ENCODE measurements around the gene GPS2. TPM values are rescaled to one million over a fixed set of nuclear protein-coding genes. Genes with fewer than 3 reads are reported as not detected.

The GPS2 gene, protein sequence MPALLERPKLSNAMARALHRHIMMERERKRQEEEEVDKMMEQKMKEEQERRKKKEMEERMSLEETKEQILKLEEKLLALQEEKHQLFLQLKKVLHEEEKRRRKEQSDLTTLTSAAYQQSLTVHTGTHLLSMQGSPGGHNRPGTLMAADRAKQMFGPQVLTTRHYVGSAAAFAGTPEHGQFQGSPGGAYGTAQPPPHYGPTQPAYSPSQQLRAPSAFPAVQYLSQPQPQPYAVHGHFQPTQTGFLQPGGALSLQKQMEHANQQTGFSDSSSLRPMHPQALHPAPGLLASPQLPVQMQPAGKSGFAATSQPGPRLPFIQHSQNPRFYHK
- 26.1 and 27.3 TPM in 2 replicates for total RNA-seq

DNA sequence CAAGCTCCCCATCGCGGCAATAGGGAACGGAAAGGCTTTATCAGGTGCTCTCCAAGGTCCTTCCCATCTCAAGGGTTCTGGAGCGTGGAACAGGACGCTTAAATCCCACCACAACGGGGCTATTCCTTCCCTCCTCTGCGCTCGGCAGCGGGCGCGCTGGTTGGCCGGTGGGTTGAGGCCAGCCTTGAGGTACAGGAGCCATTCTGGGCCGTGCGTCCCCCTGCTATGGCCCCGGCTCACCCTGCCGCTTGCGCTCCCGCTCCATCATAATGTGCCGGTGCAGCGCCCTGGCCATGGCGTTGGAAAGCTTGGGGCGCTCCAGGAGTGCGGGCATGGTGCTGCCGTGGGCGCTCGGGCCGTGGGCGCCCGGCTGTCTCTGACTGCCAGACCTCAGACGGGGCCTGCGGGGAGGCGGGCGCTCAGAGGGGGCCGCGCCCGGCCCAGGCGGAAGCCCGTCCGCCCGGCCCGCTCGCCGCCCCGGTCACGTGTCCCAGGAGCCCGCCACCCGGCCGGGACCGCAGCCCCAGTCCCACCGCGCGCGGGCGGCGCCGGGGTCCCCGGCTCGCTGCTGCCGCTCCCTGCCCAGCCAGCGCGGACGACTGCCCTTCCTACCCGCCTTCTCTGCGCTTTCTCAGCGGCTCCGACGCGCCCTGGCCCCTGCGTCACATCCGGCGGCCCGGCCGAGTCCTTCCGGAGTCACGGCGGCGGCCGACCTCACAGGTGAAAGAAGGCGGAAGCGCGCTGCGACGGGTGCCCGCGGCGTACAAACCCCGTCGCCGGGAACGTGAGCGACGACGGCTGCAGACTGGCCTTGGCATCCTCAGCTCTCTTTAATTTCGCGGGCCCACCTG lies at the start of gene GPS2:
TSS of gene GPS2 (minus strand) at position 642 of the 851 bp plus-strand sequence. CDS start at position 334, 308 bp downstream.

DNA sequence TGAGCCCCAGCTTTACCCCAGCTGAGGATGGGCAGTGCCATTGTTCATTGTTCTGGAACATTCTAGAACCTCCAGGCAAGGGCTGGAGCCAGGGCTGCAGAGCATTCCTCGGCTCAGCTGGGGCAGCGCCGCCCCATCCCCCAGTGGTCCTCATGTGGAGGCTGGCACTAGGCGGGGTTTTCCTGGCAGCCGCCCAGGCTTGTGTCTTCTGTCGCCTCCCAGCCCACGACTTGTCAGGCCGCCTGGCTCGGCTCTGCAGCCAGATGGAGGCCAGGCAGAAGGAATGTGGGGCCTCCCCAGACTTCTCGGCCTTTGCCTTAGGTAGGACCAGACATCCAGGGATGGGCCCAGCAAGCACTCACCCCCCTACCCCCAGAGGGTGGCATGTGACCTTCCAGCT lies 39.9 kb upstream of the GPS2 start, which contains the start of gene TMEM95:
TSS of gene TMEM95 (plus strand) at position 104 of the 400 bp plus-strand sequence. CDS start at position 153, 49 bp downstream.

DNA sequence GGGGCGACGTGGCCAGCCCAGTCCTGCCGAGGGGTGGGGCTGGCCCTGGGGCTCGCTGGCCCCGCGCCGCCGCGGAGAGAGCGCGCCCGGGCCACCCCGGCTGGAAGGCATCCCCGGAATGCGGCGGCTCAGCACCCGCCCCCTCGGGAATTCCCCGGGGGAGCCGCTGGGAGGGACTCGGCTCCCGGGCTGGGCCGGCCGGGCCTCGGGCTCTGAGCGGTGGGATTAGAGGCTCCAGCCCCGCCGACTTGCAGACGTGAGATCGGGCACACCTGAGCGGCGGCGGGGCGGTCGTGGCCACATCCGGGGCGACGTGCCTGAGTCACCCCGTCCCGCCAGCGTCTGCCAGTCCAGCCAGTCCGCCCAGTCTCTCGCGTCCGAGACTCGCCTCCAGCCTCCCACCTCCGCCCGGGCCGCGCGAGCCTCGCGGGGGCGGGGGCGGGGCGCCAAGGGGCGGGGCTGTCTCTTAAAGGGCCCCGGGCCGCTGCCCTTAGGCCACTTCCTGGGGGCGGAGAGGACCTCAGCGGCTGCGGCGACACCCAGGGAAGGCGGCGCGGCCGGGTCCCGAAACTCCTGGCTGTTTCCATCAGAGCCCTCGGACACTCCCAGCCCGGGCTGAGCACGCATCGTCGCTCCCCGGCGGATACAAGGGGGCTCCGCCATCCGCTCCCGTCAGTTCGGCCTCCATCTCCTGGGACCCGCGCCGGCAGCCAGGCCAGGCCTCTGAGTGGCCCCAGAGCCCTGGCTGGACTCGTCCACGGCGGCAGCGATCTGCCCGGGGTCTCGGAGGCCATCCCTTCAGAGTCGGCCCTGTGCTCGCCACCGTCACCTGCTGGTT lies 36.7 kb upstream of the GPS2 start, which contains the start of gene KCTD11:
TSS of gene KCTD11 (plus strand) at position 498 of the 838 bp plus-strand sequence.

DNA sequence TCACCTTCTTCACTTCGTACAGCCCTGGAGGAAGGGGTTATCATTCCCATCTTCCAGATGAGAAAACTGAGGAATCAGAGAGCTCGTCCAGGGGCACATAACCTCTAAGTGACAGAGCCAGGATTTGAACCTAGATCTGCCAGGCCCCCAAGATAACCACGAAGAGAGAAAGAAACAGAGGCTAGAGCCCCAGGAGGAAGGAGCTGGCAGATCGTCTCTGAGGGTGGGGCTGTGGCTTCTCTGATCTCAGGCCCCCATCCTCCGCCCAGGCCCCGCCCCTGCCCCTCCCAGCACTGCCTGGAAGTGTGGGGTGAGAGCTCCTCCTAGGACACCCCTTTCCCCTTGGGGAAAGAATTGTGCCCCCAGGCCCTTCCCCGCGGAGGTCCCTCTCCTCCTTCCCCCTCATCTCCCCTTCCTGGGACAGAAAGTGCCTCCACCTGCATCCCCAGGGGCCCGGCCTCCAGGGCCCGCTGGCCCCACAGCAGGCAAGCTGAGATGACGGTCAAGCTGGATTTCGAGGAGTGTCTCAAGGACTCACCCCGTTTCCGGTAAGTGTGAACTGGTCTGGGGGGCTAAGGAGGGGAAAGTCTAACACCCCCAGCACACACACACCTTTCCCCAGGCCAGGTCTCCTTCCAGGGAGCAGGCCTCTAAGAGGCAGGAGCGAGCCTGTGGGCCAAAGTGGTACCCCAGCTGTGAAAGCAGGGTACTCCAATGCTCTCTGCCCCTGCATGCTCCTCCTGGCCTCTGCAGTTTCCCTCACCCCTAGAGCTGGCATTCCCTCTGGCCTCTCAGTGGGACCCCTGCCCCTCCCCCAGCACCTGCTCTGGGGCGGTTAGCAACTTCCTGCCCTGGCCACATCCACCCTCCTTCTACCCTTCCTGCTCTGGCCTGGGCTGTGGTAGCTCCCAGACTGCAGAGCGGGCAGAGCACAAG lies 21.3 kb upstream of the GPS2 start, which contains the start of gene ACAP1:
TSS of gene ACAP1 (plus strand) at position 290 of the 936 bp plus-strand sequence. CDS start at position 496, 206 bp downstream.

DNA sequence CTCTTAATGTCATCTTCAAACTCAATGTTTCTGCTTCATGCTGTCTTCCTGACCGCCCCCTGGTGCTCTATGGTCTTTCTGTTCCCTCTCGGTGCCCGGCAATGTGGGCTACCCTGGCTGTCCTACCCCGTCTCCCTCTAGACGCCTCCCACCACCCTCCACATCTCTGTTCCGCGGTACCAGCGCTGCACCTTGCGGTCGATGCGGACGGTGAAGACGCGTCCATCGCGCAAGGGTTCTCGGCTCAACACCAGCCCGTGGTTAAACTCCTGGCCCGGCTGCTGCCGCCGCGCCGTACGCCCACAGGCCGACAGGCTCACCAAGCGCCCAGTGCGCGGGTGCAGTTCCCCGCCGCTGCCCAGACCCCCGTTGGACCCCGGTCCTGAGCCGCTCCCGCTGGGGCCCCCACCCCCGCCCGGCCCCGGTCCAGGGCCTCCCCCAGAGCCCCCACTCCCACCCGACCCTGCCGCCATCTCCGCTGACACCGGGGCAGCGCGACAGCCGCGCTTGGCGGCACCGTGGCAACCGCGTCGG lies 13.7 kb upstream of the GPS2 start, which contains the start of gene NEURL4:
TSS of gene NEURL4 (minus strand) at position 496 of the 534 bp plus-strand sequence. CDS start at position 473, 23 bp downstream.

DNA sequence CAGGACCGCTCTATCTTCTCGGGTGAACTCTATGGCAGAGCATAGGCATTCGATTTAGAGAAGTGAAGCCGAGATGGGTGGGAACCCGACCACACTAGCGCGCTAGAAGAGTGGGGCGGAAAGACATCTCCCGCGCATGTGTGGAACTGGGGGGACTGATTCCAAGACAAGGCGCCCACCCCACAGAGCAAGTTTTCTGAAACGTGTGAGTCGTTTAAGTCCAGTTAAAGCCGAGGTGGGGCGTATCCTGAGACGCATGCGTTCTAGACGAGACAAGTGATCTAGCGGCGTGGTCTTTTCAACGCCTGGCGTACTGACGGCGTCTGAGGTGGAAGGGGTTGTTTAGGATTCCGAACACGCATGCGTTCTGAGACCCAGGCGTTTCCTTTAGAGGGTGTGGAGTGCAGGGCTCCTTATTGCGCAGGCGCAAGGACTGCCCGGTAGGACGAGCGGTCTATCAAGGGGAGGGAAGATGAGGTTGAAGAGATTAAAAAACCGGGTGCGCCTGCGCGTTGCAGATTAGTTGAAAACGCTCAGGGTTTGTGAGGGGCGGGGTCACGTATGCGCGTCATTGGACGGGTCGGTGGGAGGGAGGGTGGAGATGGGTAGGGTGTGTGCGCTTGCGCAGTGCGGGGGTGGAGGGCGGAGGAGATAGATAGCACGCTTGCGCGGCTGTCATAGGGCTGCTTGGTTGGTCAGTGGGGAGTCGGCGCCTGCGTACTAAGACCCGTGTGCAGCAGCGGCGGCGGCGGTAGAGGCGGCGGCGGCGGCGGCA lies 8.1 kb downstream of the GPS2 start, which contains the start of gene EIF5A:
TSS of gene EIF5A (plus strand) at position 718 of the 775 bp plus-strand sequence. CDS start 2,008 bp downstream, outside the sequence.

DNA sequence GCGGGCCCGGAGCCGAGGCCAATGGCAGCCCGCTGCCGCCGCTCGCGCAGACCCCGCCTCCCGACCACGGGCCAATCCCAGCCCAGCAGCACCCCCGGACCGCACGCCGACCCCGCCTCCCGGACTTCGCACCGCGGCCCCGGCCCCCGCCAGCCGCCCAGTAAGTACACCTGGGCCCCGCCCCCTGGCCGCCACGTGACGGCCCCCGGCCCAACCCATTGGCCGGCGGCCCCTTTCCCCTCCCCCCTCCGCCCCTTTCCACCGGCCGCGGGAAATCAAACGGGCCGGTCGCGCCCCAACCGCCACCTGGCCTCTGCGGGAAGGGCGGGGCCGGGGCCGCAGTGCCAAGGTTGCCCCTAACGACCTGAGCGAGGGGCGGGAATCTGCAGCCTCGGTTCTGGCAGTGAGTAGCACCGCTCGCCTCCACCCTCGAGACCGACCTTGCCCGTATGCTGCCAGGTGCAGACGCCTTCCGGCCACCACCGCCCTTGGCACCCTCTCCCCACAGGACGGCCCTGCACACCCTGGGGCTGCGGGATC lies 20.5 kb downstream of the GPS2 start, which contains the start of gene YBX2:
TSS of gene YBX2 (minus strand) at position 26 of the 540 bp plus-strand sequence. CDS start 139 bp downstream, outside the sequence.

DNA sequence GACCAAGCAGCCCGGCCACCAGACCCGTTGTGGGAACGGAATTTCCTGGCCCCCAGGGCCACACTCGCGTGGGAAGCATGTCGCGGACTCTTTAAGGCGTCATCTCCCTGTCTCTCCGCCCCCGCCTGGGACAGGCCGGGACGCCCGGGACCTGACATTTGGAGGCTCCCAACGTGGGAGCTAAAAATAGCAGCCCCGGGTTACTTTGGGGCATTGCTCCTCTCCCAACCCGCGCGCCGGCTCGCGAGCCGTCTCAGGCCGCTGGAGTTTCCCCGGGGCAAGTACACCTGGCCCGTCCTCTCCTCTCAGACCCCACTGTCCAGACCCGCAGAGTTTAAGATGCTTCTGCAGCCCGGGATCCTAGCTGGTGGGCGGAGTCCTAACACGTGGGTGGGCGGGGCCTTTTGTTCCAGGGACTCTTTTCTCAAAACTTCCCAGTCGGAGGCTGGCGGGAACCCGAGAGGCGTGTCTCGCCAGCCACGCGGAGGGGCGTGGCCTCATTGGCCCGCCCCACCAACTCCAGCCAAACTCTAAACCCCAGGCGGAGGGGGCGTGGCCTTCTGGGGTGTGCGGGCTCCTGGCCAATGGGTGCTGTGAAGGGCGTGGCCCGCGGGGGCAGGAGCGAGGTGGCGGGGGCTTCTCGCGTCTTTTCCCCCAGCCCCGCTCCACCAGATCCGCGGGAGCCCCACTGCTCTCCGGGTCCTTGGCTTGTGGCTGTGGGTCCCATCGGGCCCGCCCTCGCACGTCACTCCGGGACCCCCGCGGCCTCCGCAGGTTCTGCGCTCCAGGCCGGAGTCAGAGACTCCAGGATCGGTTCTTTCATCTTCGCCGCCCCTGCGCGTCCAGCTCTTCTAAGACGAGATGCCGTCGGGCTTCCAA lies 33.8 kb downstream of the GPS2 start, which contains the start of gene SLC2A4:
TSS of gene SLC2A4 (plus strand) at position 645 of the 879 bp plus-strand sequence. CDS start at position 862, 217 bp downstream.

Other genes starting within 250 kb of the GPS2 start
- 0.19 and 0.54 TPM in 2 replicates for gene CLEC10A, start 235.1 kb downstream of the GPS2 start, total RNA-seq
- not detected in 2 replicates for gene ASGR2, start 200.5 kb downstream of the GPS2 start, total RNA-seq
- 9.2 TPM in 2 replicates for gene ASGR1, start 136.0 kb downstream of the GPS2 start, total RNA-seq
- gene DLG4, start 95.5 kb downstream of the GPS2 start, total RNA-seq = 10.3 and 23.2 TPM in 2 replicates
- gene ACADVL, start 95.4 kb downstream of the GPS2 start, total RNA-seq = 192 and 322 TPM in 2 replicates
- 37.3 and 41.1 TPM in 2 replicates for gene DVL2, start 80.8 kb downstream of the GPS2 start, total RNA-seq
- gene PHF23, start 75.9 kb downstream of the GPS2 start, total RNA-seq = 37.7 and 45.1 TPM in 2 replicates
- 92.4 and 120 TPM in 2 replicates for gene GABARAP, start 72.9 kb downstream of the GPS2 start, total RNA-seq
- gene CTDNEP1, start 63.6 kb downstream of the GPS2 start, total RNA-seq = 19.3 and 39.2 TPM in 2 replicates
- gene ELP5, start 63.1 kb downstream of the GPS2 start, total RNA-seq = 30.2 and 31.5 TPM in 2 replicates
- 13.4 and 15.9 TPM in 2 replicates for gene CLDN7, start 52.9 kb downstream of the GPS2 start, total RNA-seq
- gene SLC2A4, start 33.6 kb downstream of the GPS2 start, total RNA-seq = under 0.01 TPM in 2 replicates
- not detected in 2 replicates for gene YBX2, start 20.7 kb downstream of the GPS2 start, total RNA-seq
- 734 and 935 TPM in 2 replicates for gene EIF5A, start 7.7 kb downstream of the GPS2 start, total RNA-seq
- gene NEURL4, start 14.0 kb upstream of the GPS2 start, total RNA-seq = 16.6 and 24.9 TPM in 2 replicates
- gene ACAP1, start 21.2 kb upstream of the GPS2 start, total RNA-seq = 0.45 and 0.66 TPM in 2 replicates
- 2.2 and 3.6 TPM in 2 replicates for gene KCTD11, start 36.8 kb upstream of the GPS2 start, total RNA-seq
- gene TMEM95, start 39.8 kb upstream of the GPS2 start, total RNA-seq = not detected in 2 replicates
- under 0.01 and 0.28 TPM in 2 replicates for gene TNK1, start 65.7 kb upstream of the GPS2 start, total RNA-seq
- gene PLSCR3, start 79.2 kb upstream of the GPS2 start, total RNA-seq = 16.8 and 23.6 TPM in 2 replicates
- 86.7 and 102 TPM in 2 replicates for gene TMEM256, start 88.7 kb upstream of the GPS2 start, total RNA-seq
- gene NLGN2, start 92.5 kb upstream of the GPS2 start, total RNA-seq = 2.9 and 5.1 TPM in 2 replicates
- gene SPEM1, start 105.0 kb upstream of the GPS2 start, total RNA-seq = not detected in 2 replicates
- not detected in 2 replicates for gene SPEM2, start 110.3 kb upstream of the GPS2 start, total RNA-seq
- not detected in 2 replicates for gene SPEM3, start 113.5 kb upstream of the GPS2 start, total RNA-seq
- gene TMEM102, start 120.1 kb upstream of the GPS2 start, total RNA-seq = 5.2 and 6.0 TPM in 2 replicates
- gene FGF11, start 124.2 kb upstream of the GPS2 start, total RNA-seq = 0.09 and 0.94 TPM in 2 replicates
- gene CHRNB1, start 129.7 kb upstream of the GPS2 start, total RNA-seq = 4.4 and 6.6 TPM in 2 replicates
- gene ZBTB4, start 164.3 kb upstream of the GPS2 start, total RNA-seq = 8.2 and 13.7 TPM in 2 replicates
- gene SLC35G6, start 166.1 kb upstream of the GPS2 start, total RNA-seq = not detected in 2 replicates
- 79.3 and 81.6 TPM in 2 replicates for gene POLR2A, start 169.0 kb upstream of the GPS2 start, total RNA-seq
- gene TNFSF12, start 233.7 kb upstream of the GPS2 start, total RNA-seq = 6.1 and 10.5 TPM in 2 replicates
- 0.66 and 0.90 TPM in 2 replicates for gene TNFSF13, start 243.4 kb upstream of the GPS2 start, total RNA-seq
- 86.7 and 95.7 TPM in 2 replicates for gene SENP3, start 246.6 kb upstream of the GPS2 start, total RNA-seq